HepG2 (cell line): Measurements from ENCODE around the gene LIM2. TPM values are rescaled to one million over a fixed set of nuclear protein-coding genes. Genes with fewer than 3 reads are reported as not detected.

Source experiments
- ARID4A ChIP-seq: sonication (generic); formaldehyde crosslinking; IDR thresholded peaks from 2 replicates; pipeline ENCODE4 v1.5.0; 2020; ENCODE audit warnings: mild to moderate bottlenecking, missing genetic modification reagents, borderline replicate concordance
- BCL6 ChIP-seq: IDR thresholded peaks from 2 replicates; pipeline ENCODE4 v1.6.1; 2016; ENCODE audit warnings: missing genetic modification reagents, missing compliant biosample characterization
- CBFB ChIP-seq: sonication (generic); formaldehyde crosslinking; IDR thresholded peaks from 2 replicates; pipeline ENCODE4 v1.4.0; 2020; ENCODE audit warnings: missing genetic modification reagents
- CREM ChIP-seq, 2 experiments: sonication (generic) in 1 of 2; formaldehyde crosslinking in 1 of 2; IDR thresholded peaks; 2 replicates each; pipeline versions ENCODE4 v1.4.0 to v1.6.1; 2016 to 2020; ENCODE audit warnings: antibody characterized with exemption in 1 of 2, mild to moderate bottlenecking in 1 of 2, missing genetic modification reagents in 1 of 2
- ERF ChIP-seq: IDR thresholded peaks from 2 replicates; pipeline ENCODE4 v1.6.1; 2018; ENCODE audit warnings: missing biosample characterization, missing genetic modification reagents
- FOSL2 ChIP-seq: sonication (generic); formaldehyde crosslinking; IDR thresholded peaks from 2 replicates; pipeline ENCODE4 v1.4.0; 2020; ENCODE audit warnings: missing genetic modification reagents
- GTF2F1 ChIP-seq: fragments of 150-350 bp; IDR thresholded peaks from 2 replicates; pipeline ENCODE4 v1.6.1; 2014; ENCODE audit warnings: low read length
- HMGXB4 ChIP-seq, 2 experiments: sonication (generic) in 1 of 2; formaldehyde crosslinking in 1 of 2; IDR thresholded peaks; 2 replicates each; pipeline versions ENCODE4 v1.4.0 to v1.6.1; 2018 to 2020; ENCODE audit warnings: missing genetic modification reagents in 2 of 2, borderline replicate concordance in 1 of 2, low read depth in 1 of 2, mild to moderate bottlenecking in 1 of 2, missing biosample characterization in 1 of 2
- HOXA3 ChIP-seq: sonication (generic); formaldehyde crosslinking; IDR thresholded peaks from 2 replicates; pipeline ENCODE4 v1.5.0; 2020; ENCODE audit warnings: missing genetic modification reagents
- MXI1 ChIP-seq: IDR thresholded peaks from 3 replicates; pipeline ENCODE4 v1.6.1; 2012; ENCODE audit warnings: low read depth, low read length, inconsistent platforms, borderline replicate concordance
- NFKB2 ChIP-seq: sonication (generic); formaldehyde crosslinking; IDR thresholded peaks from 2 replicates; pipeline ENCODE4 v1.4.0; 2020; ENCODE audit warnings: missing genetic modification reagents, borderline replicate concordance
- RBFOX2 ChIP-seq: fragments of 200-400 bp; formaldehyde crosslinking; IDR thresholded peaks from 2 replicates; pipeline ENCODE4 v1.6.1; 2017; ENCODE audit warnings: low read depth, mild to moderate bottlenecking, low read length
- TGIF2 ChIP-seq: IDR thresholded peaks from 2 replicates; pipeline ENCODE4 v1.6.1; 2016; ENCODE audit warnings: control low read depth, missing compliant biosample characterization
- XBP1 ChIP-seq: sonication (generic); formaldehyde crosslinking; IDR thresholded peaks from 2 replicates; pipeline ENCODE4 v1.5.0; 2020; ENCODE audit warnings: missing genetic modification reagents
- ZHX2 ChIP-seq, 2 experiments: sonication (generic) in 1 of 2; formaldehyde crosslinking in 1 of 2; IDR thresholded peaks; 2 replicates each; pipeline versions ENCODE4 v1.6.1 to v1.9.0; 2014 to 2022; ENCODE audit warnings: antibody characterized with exemption in 1 of 2, borderline replicate concordance in 1 of 2, inconsistent platforms in 1 of 2, low read depth in 1 of 2, missing genetic modification reagents in 1 of 2
- ZNF124 ChIP-seq: sonication (generic); formaldehyde crosslinking; IDR thresholded peaks from 2 replicates; pipeline ENCODE4 v1.4.0; 2020; ENCODE audit warnings: missing genetic modification reagents
- polyA plus RNA-seq, 8 experiments: library from polyadenylated mRNA; depleted of rRNA in 3 of 8; stranded (reverse) in 7 of 8; unstranded in 1 of 8; fragments of >200 nt; fragmentation: Illumina TruSeq in 4 of 8; extraction: Trizol in 4 of 8; gene quantifications; 2 replicates each; pipeline versions ENCODE4 v1.2.1 to v1.2.3, GENCODE V29; 2011 to 2016; ENCODE audit warnings: low read depth in 4 of 8, missing spikeins in 1 of 8, mixed read lengths in 1 of 8; ENCODE audit not compliant: insufficient read depth in 1 of 8
- total RNA-seq, 5 experiments: library from RNA; depleted of rRNA; stranded (reverse); fragments of >200 nt; fragmentation: Illumina TruSeq; extraction: Trizol; gene quantifications; 2 replicates each; pipeline ENCODE4 v1.2.3, GENCODE V29; 2016; ENCODE audit warnings: low read depth in 1 of 5

Gene LIM2
- total and polyA plus RNA-seq, 2 of the 13 experiments (the other 11 are each of a cell fraction or from before 2014, with no cell fraction given) = 1.3 TPM; not detected in 1

- no peak for TF ChIP-seq ZHX2 (IDR thresholded peaks at IDR 0.05; ENCODE audit: low read depth)
- peak; percentile 65; the same call in 1 of the 2 replicates for TF ChIP-seq ZHX2 (CRISPR knock-in tag; IDR thresholded peaks at IDR 0.05; ENCODE audit: borderline replicate concordance)
- TF ChIP-seq HOXA3 (CRISPR knock-in tag) = peak; percentile 65; the same call in 1 of the 2 replicates
- TF ChIP-seq NFKB2 (CRISPR knock-in tag) = no peak; the same call in 1 of the 2 replicates
- peak; percentile 89 for TF ChIP-seq RBFOX2
- peak; percentile 41; the same call in 1 of the 2 replicates for TF ChIP-seq TGIF2 (CRISPR knock-in tag)
- peak; percentile 88 for TF ChIP-seq FOSL2
- peak; percentile 58 for TF ChIP-seq BCL6 (CRISPR knock-in tag)
- TF ChIP-seq MXI1 = no peak; the same call in 2 of the 3 replicates
- peak in 1 of 2 experiments; percentile 82; a peak in 3 of 4 replicates for TF ChIP-seq HMGXB4 (CRISPR knock-in tag; IDR thresholded peaks at IDR 0.05; ENCODE audit: borderline replicate concordance in 1 of 2, low read depth in 1 of 2)
- TF ChIP-seq GTF2F1 = peak; percentile 85
- peak; percentile 64; the same call in 1 of the 2 replicates for TF ChIP-seq ERF (CRISPR knock-in tag)
- TF ChIP-seq CREM (IDR thresholded peaks at IDR 0.05) = peak; percentile 50; the same call in 1 of the 2 replicates
- TF ChIP-seq CREM (CRISPR knock-in tag; IDR thresholded peaks at IDR 0.05) = no peak
- TF ChIP-seq CBFB (CRISPR knock-in tag) = peak; percentile 61
- peak; percentile 29; the same call in 1 of the 2 replicates for TF ChIP-seq ARID4A (CRISPR knock-in tag)
- TF ChIP-seq XBP1 = 0 out of 2 replicates have a peak, but pooled peaks have one; percentile 20
- TF ChIP-seq ZNF124 (CRISPR knock-in tag) = peak; percentile 73
Observed at GRCh38 chr19:51365211-51365964, 22.4 kb downstream of the LIM2 start (continued).
